ENCODE results near the gene OR52I1.

OR52I1 gene

GRCh38 chr11:4610258-4610935, 16.6 kb downstream of the OR52I1 start:
- Histone ChIP-seq H3K4me3 (ENCODE audit: low read length) (peak overlapping the region; percentile 44), H3K4me2 (ENCODE audit: low read length) (peak overlapping the region; percentile 53), H3K27me3 (ENCODE audit: low read depth, low read length) (no peaks in the 10 kb centered on the region)

GRCh38 chr11:4611986-4612385, 18.1 kb downstream of the OR52I1 start:
- H4K20me1 ChIP-seq (ENCODE audit: insufficient read depth, low read length), result no peaks in the 10 kb centered on the region
- H3K4me3 ChIP-seq (ENCODE audit: low read length), result no peak overlapping the region
- TF ChIP-seq CTCF (IDR thresholded peaks at IDR 0.05; ENCODE audit: low read depth, low read length), result no peak
- no peak for TF ChIP-seq EZH2phosphoT487 (IDR thresholded peaks at IDR 0.05; ENCODE audit: low read depth)

More at GRCh38 chr11:4610258-4610935, 16.6 kb downstream of the OR52I1 start:
- TF ChIP-seq EZH2phosphoT487 (IDR thresholded peaks at IDR 0.05; ENCODE audit: low read depth), result no peak
- TF ChIP-seq CTCF (IDR thresholded peaks at IDR 0.05; ENCODE audit: low read depth, low read length), result no peak
- H3K4me1 ChIP-seq (ENCODE audit: low read length), result peaks cover 21% of the 10 kb centered on the region
- no peak overlapping the region for H3K27ac ChIP-seq (ENCODE audit: low read length)
- peaks cover 4% of the 10 kb centered on the region; the same call in 1 of the 2 replicates for H3K79me2 ChIP-seq (ENCODE audit: low read length)
- H2AFZ ChIP-seq (ENCODE audit: low read depth, low read length), result peak overlapping the region; percentile 95
- no peaks in the 10 kb centered on the region for H4K20me1 ChIP-seq (ENCODE audit: insufficient read depth, low read length)
- 0 out of 2 replicates have a peak overlapping the region, but pooled peaks have one; percentile 16 for H3K9ac ChIP-seq (ENCODE audit: low read length)
- no peaks in the 10 kb centered on the region for H3K36me3 ChIP-seq (replicated peaks; ENCODE audit: low read depth, low read length)
- no peaks in the 10 kb centered on the region for H3K9me3 ChIP-seq (ENCODE audit: insufficient read depth, low read length)

GRCh38 chr11:4615856-4616444, 22.1 kb downstream of the OR52I1 start:
- no peaks in the 10 kb centered on the region for H3K4me1 ChIP-seq (ENCODE audit: low read length)
- no peak overlapping the region for H2AFZ ChIP-seq (ENCODE audit: low read depth, low read length)
- no peak overlapping the region for H3K9ac ChIP-seq (ENCODE audit: low read length)
- H3K4me3 ChIP-seq (ENCODE audit: low read length), result no peak overlapping the region
- no peak overlapping the region for H3K4me2 ChIP-seq (ENCODE audit: low read length)
- TF ChIP-seq EZH2phosphoT487 (IDR thresholded peaks at IDR 0.05; ENCODE audit: low read depth) (no peak), CTCF (IDR thresholded peaks at IDR 0.05; ENCODE audit: low read depth, low read length) (no peak)
- no peaks in the 10 kb centered on the region for H3K9me3 ChIP-seq (ENCODE audit: insufficient read depth, low read length)
- no peaks in the 10 kb centered on the region for H3K79me2 ChIP-seq (ENCODE audit: low read length)
- H4K20me1 ChIP-seq (ENCODE audit: insufficient read depth, low read length), result no peaks in the 10 kb centered on the region
- H3K27me3 ChIP-seq (ENCODE audit: low read depth, low read length), result no peaks in the 10 kb centered on the region
- H3K27ac ChIP-seq (ENCODE audit: low read length), result no peak overlapping the region
- H3K36me3 ChIP-seq (replicated peaks; ENCODE audit: low read depth, low read length), result no peaks in the 10 kb centered on the region

More at GRCh38 chr11:4611986-4612385, 18.1 kb downstream of the OR52I1 start:
- no peak overlapping the region for H2AFZ ChIP-seq (ENCODE audit: low read depth, low read length)
- H3K9ac ChIP-seq (ENCODE audit: low read length), result no peak overlapping the region
- no peaks in the 10 kb centered on the region for H3K27me3 ChIP-seq (ENCODE audit: low read depth, low read length)
- no peaks in the 10 kb centered on the region for H3K9me3 ChIP-seq (ENCODE audit: insufficient read depth, low read length)
- no peaks in the 10 kb centered on the region for H3K36me3 ChIP-seq (replicated peaks; ENCODE audit: low read depth, low read length)
- H3K79me2 ChIP-seq (ENCODE audit: low read length), result peaks cover 4% of the 10 kb centered on the region; the same call in 1 of the 2 replicates
- no peak overlapping the region for H3K4me2 ChIP-seq (ENCODE audit: low read length)
- H3K4me1 ChIP-seq (ENCODE audit: low read length), result peaks cover 18% of the 10 kb centered on the region
- no peak overlapping the region for H3K27ac ChIP-seq (ENCODE audit: low read length)

- no peak overlapping the region for H3K9ac ChIP-seq (ENCODE audit: low read length)
- no peak overlapping the region for H2AFZ ChIP-seq (ENCODE audit: low read depth, low read length)
- no peak overlapping the region for H3K4me3 ChIP-seq (ENCODE audit: low read length)
- no peaks in the 10 kb centered on the region for H3K36me3 ChIP-seq (replicated peaks; ENCODE audit: low read depth, low read length)
- H3K9me3 ChIP-seq (ENCODE audit: insufficient read depth, low read length), result no peaks in the 10 kb centered on the region
- H3K4me1 ChIP-seq (ENCODE audit: low read length), result no peaks in the 10 kb centered on the region
- H3K79me2 ChIP-seq (ENCODE audit: low read length), result no peaks in the 10 kb centered on the region
- no peak overlapping the region for H3K27ac ChIP-seq (ENCODE audit: low read length)
- no peak for TF ChIP-seq CTCF (IDR thresholded peaks at IDR 0.05; ENCODE audit: low read depth, low read length)
- TF ChIP-seq EZH2phosphoT487 (IDR thresholded peaks at IDR 0.05; ENCODE audit: low read depth), result no peak
- no peaks in the 10 kb centered on the region for H4K20me1 ChIP-seq (ENCODE audit: insufficient read depth, low read length)
- H3K27me3 ChIP-seq (ENCODE audit: low read depth, low read length), result no peaks in the 10 kb centered on the region
- H3K4me2 ChIP-seq (ENCODE audit: low read length), result no peak overlapping the region
Measured at GRCh38 chr11:4619514-4619913, 25.7 kb downstream of the OR52I1 start.
